GM23248 (cell line): ENCODE measurements around the gene KCP.

ENCODE experiments used
- EZH2 ChIP-seq: fragments of 200-600 bp; sonication (generic); IDR thresholded peaks from 2 replicates; pipeline ENCODE4 v1.6.1; 2018; ENCODE audit warnings: antibody characterized with exemption, mild to moderate bottlenecking; ENCODE audit not compliant: insufficient read depth, poor library complexity, severe bottlenecking
- EZH2phosphoT487 ChIP-seq: fragments of 200-600 bp; sonication (generic); IDR thresholded peaks from 2 replicates; pipeline ENCODE4 v1.6.1; 2018; ENCODE audit warnings: antibody characterized with exemption, moderate library complexity, mild to moderate bottlenecking, low read depth; ENCODE audit not compliant: insufficient read depth

DNA sequence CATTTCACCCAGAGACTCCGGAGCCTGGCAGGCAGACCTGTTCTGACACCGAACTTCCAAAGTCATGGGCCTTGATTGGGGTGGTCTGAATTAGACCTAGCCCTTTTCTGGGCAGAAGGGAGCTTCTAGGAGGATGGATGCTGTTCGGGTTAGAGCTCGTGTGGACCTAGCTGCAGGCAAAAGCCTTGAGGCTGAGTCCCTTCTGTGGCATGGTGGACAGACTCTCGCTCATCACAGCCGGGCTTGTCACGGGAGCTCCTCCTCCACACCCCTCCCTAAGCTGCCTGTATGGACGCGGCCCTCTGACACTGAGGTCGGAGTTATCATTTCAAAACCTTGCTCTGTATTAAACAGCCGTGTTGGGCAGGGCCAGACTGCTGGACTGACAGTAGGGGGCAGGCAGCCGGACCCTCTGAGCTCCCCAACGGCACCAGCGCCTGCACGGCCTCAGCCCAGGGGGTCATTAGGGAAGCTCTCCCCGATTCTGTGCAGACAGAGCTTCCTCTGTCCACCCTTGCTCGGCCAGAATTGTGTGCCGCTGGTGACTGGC is 29.4 kb upstream of the KCP start:
- TF ChIP-seq EZH2phosphoT487 (no peak), EZH2 (no peak)
